Measurements from ENCODE around the gene DENND2C.

DNA sequence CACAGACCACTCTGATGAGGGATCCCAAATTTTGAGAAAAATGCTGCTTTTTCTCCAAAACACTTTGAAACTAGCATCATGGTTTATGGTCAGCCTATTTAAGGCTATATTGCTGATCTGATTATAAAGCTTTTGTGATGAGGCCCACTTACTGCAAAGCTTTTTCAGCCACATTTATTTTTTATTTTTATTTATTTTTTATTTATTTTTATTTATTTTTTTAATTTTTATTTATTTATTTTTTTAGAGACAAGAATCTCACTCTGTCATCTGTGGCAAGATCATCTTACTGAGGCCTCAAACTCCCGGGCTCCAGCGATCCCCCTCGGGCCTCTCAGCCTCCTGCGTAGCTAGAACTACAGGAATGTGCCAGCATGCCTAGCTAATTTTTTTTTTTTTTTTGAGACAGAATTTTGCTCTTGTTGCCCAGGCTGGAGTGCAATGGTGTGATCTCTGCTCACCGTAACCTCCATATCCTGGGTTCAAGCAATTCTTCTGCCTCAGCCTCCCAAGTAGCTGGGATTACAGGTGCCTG lies 83.3 kb downstream of the DENND2C start:
- TF ChIP-seq, protein P1, sequence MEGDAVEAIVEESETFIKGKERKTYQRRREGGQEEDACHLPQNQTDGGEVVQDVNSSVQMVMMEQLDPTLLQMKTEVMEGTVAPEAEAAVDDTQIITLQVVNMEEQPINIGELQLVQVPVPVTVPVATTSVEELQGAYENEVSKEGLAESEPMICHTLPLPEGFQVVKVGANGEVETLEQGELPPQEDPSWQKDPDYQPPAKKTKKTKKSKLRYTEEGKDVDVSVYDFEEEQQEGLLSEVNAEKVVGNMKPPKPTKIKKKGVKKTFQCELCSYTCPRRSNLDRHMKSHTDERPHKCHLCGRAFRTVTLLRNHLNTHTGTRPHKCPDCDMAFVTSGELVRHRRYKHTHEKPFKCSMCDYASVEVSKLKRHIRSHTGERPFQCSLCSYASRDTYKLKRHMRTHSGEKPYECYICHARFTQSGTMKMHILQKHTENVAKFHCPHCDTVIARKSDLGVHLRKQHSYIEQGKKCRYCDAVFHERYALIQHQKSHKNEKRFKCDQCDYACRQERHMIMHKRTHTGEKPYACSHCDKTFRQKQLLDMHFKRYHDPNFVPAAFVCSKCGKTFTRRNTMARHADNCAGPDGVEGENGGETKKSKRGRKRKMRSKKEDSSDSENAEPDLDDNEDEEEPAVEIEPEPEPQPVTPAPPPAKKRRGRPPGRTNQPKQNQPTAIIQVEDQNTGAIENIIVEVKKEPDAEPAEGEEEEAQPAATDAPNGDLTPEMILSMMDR (IDR thresholded peaks at IDR 0.05): no peak
- TF ChIP-seq POLR2A (IDR thresholded peaks at IDR 0.05): no peak
